IPS-NIHi7 (cell line): ENCODE measurements around the gene TTC9.

Experiments
- DNase-seq: peaks from one replicate; pipeline ENCODE4 v3.0.0; 2012; ENCODE audit warnings: mixed read lengths; ENCODE audit errors: extremely low spot score

TTC9 gene

GRCh38 chr14:70645892-70646291 lies 4.2 kb downstream of the TTC9 start:
- DNase-seq, result no peak

- no peak for DNase-seq
These were observed 5.0 kb downstream of the TTC9 start for GRCh38 chr14:70646705-70647104.

- DNase-seq, result no peak
These were observed 6.6 kb downstream of the TTC9 start for GRCh38 chr14:70648346-70648745.

DNA sequence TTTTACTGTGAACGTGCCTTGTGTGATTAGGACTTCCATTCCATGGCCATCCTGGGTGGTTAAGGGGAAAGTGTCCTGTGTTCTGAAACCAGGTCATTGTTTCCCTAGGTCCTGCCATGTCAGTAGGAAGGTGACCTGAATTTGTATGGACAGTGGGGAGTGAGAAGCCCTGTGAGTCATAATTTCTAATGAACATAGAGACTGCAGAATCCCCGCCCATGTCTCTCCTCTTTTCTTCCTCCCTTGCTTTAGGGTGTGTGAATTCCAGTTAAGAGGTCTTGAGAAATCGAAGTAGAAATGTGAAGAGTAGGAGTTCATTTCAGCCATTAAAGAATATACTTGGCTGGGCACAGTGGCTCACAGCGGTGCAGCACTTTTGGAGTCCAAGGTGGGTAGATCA lies 8.1 kb downstream of the TTC9 start:
- DNase-seq, result no peak

DNA sequence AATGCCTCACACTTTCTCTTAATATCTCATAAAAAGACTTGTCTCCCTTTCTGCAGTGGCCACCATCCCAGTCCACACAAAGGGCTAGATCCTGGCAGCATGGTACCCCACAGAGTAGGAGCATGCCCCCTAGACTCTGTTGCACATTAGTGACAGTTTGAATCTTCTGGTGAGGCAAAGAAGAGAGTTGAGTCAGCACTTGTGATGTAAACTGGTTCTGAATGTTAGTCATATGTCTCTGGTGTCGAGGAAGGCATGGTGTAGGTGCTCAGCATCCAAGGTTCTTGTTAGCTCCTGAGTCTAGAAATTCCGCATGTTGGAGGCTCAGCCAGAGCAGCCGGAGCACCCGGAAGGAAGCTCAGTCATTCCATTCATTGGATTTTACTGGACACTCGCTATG lies 9.8 kb downstream of the TTC9 start:
- no peak for DNase-seq

DNA sequence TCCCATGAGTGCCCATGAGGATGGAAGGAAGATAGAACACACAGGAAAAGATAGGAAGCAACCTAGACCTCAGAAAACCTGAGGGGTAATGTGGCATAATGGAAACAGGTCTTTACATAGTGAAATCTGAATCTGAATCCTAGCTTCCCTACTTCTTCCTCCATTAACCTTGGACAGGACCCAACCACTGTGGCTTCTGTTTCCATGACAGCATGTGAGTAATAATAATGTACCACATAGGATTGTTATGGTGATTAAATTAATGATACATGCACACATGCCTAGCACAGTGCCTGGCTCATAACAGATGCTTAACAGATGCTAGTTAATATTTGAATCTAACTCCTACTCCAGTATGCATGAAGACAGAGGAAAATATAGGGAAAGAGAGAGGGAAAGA lies 11.2 kb downstream of the TTC9 start:
- DNase-seq, result no peak

GRCh38 chr14:70653662-70654061 lies 11.9 kb downstream of the TTC9 start:
- no peak for DNase-seq

- no peak for DNase-seq
These were observed 12.9 kb downstream of the TTC9 start for GRCh38 chr14:70654632-70655031.

DNA sequence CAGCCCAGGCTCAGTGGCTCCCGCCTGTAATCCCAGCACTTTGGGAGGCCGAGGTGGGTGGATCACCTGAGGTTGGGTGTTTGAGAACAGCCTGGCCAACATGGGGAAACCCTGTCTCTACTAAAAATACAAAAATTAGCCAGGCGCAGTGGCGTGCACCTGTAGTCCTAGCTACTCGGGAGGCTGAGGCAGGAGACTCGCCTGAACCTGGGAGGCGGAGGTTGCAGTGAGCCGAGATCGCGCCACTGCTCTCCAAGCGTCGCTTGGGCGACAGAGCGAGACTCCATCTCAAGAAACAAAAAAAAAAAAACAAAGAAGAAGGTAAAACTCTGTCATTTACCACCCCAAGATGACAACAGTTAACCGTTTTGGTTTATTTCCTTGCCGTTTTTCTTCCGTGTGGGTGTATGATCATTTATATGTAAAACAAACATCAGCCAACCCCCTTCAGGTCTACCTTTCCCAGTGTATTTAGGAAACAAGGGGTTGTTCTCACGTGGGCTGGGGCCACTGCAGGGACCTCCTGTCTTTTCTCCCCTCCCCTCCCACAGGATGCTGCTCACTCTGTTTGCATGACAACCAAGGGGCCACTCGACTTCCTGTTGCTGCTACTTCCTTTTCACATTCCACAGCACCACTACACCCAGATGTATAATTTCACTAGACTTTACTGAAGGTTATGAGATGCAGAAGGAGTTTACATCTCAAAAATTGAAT lies 13.6 kb downstream of the TTC9 start:
- DNase-seq, result peak; percentile 73

- DNase-seq, result no peak
These were observed 17.2 kb downstream of the TTC9 start for GRCh38 chr14:70658899-70659298.

GRCh38 chr14:70660967-70661893 lies 19.5 kb downstream of the TTC9 start:
- DNase-seq, result no peak

DNA sequence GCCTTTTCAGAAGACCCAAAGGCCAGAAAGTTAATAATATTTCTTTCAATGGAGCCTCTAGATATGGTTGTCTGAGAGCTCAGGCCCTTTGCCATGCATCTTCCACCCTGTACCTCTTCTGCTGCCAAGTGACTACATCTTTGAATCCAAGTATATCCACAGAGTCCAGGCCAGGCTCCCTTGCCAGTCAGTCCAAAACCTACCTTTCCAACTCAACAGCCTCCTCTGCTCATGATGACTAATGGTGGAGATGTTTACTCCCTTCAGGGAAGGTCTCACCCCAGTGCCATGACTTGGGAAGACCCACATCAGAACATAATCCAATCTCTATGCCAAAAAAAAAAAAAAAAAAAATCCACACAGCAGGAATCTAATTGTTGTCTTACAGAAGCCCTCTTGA lies 20.4 kb downstream of the TTC9 start:
- DNase-seq, result no peak

- no peak for DNase-seq
These were observed 21.1 kb downstream of the TTC9 start for GRCh38 chr14:70662816-70663215.

DNA sequence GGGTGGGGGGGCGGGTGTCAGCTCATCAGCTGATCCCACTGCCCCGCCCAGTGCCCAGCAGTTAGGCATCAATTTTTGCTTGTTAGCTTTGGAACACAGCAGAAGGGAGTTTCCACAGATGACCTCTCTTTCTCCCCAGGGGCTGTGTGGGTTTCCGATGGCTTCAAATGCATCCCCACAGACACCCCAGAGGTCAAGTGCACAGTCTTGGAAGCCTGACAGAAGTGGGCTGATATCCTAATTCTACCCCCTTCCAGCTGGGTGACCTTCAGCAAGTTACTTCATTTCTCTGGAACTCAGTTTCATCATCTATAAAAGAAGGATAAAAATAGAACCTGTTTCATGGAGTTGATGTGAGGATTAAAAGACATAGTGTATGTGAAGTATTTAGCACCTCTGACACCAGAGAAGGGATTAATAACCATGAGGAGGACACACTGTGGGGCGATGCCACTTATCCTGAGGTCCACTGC lies 22.0 kb downstream of the TTC9 start:
- no peak for DNase-seq

DNA sequence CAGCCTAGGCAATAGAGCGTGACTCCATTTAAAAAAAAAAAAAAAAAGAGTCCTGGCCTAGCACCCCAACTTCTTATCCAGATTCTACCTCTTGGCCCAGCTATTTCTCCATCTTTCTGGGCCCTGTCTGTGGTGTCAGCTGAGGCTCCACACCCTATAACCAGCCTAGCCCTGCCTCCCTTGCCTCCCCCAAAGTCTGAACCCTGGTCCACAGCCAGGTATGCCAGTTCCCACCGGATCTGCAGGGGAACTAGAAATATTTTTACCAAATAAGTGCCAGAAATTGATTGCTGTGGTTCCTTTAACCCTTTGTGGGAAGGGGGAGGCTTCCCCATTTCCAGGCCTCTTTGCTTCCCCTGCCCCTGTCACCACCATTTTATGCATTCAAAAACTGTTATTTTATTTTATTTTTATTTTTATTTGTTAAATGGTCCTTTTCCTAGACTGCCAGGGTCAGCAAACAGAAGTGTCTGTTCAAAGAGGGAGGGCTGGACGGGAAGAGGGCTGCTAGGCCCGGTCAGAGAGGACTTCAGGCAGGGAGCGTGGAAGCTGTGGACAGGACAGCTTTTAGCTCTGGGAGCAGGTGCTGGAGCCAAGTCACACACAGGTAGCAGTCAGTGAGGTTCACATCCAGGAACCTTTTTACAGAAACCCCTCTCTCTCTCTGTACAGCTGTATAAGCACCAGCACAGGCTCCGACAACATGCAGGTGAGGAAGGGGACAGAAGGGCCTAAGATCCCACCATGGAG lies 23.2 kb downstream of the TTC9 start:
- no peak for DNase-seq

GRCh38 chr14:70665448-70666360 lies 24.0 kb downstream of the TTC9 start:
- DNase-seq, result peak; percentile 58

- no peak for DNase-seq
These were observed 24.6 kb downstream of the TTC9 start for GRCh38 chr14:70666361-70666686.

DNA sequence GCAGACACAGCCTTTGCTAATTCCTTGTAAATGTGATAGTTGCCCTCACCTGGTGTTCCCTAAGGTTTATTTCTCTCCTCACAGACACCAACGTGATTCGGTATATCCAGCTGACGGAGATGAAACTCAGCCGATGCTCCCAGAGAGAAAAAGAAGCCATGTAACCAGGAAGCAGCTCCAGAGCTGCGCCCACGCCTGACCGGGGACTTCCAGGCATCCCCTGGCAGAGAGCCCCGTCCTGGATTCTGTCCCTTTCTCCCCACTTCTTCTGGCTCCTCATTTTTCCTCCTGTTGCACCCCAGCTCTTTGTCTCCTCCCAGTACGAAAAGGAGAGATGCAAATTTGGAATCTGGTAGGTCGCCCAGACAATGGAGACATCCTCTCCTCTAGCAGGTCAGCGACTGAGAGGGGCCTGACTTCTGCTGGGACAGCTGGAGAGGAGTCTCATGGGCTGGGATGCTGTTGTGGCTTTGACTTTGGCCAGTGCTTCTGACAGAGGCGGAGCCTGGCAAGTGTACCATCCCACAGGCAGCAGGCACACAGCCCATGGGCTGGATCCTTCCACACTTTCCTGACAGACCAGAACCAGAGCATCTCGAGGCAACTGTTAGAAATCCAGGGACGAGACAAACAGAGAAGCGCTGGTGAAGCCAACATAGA lies 29.4 kb downstream of the TTC9 start:
- no peak for DNase-seq

DNA sequence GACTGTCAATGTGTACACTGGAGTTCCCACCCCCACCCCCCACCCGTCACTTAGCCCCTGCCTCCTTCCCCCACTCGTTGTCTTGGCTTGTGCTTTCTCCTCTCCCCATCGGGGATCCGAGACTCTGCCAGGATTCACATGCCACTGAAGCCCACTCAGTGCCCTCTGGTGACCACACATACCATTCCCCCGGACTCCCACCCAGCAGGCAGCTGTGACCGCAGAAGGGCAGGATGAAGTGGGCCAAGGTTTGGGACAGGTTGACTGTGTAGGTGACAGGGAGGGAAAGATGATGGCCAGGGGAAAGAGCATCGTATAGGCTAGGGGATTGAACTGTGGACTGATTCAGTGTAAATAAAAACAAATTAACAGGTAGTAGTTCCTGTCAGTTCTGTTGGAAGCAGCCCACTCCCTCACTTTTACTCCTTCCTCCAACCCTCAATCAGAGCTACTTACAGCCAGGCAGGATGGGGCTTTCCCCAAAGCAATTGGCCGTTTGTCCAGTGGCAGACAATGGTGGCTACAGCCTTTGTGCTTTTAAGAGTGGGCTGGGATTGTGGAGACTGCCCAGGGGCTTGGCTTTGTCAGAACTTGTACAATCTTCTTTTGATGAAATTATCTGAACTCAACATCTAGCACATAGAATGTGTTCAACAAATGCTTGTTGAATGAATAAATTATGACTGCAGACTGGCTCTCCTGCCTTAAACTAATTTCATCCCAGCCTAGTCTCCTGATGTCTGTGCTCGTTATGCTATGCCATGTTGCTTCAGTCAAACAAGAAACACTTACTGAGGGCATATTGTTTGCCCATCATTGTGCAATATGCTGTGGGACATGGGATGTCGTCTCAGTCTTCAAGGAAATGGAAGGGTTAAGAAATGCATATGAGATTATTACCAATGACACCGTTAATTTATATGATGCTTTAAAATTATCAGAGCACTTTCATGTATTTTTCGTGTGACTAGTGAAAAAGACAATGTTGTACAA lies 30.2 kb downstream of the TTC9 start:
- no peak for DNase-seq

GRCh38 chr14:70677341-70677740 lies 35.6 kb downstream of the TTC9 start:
- DNase-seq, result no peak
